Right ventricle myocardium superior (tissue), 1 donor: ENCODE results near the gene DUSP18. TPM values are rescaled to one million over a fixed set of nuclear protein-coding genes. Genes with fewer than 3 reads are reported as not detected.
"Not testable (repeated sequence)": the region's sequence is repeated elsewhere in the genome, so short reads cannot be mapped to it uniquely, and the experiment has no call there.

Experiments
- ATAC-seq: fragments of 200-7000 bp; cut with Tn5 transposase; one replicate; pipeline ENCODE4 v1.9.1; 2020; ENCODE audit warnings: mild to moderate bottlenecking; ENCODE audit not compliant: poor library complexity
- DNase-seq: peaks from one replicate; pipeline ENCODE4 v3.0.0-alpha.2; 2020
- intact Hi-C: fragments of 100-400 bp; cut with DNase I; formaldehyde crosslinking; loops from one replicate; pipeline ENCODE4 v1.11.2; 2022
- total RNA-seq: library from RNA; stranded (reverse); fragmentation: NEBNext Ultra II Directional; extraction: Animal tissue kit (Norgen Biotek cat#: 25700); gene quantifications from one replicate; pipeline ENCODE4 v1.2.1, GENCODE V29; 2021
- donor health status: DM: no; HTN: yes; CAD: no; lungs with severe emphysema.

Gene DUSP18
- total RNA-seq, 1 donor from 2014 or later: 2.2 TPM

DNA sequence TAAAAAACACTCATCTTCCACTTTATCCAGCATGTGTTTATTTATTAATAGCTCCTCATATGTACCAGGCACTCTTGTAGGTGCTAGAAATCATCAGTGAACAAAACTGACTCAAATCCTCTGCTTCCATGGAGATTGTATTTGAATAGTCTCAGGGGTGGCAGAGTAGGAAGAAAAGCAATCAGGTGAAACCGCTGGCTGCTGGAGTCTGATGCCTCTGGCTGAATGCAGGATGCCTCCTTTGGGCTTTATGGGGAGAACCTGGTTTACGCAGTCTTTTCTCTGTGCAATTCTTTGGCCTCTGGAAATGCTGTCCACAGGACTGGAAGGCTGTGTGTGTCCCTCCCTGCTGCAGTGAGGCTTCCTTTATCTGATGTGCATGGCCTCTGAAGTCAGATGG lies 14.2 kb upstream of the DUSP18 start:
- no peak for ATAC-seq
- DNase-seq: no peak
- intact Hi-C loops: no loop called here

DNA sequence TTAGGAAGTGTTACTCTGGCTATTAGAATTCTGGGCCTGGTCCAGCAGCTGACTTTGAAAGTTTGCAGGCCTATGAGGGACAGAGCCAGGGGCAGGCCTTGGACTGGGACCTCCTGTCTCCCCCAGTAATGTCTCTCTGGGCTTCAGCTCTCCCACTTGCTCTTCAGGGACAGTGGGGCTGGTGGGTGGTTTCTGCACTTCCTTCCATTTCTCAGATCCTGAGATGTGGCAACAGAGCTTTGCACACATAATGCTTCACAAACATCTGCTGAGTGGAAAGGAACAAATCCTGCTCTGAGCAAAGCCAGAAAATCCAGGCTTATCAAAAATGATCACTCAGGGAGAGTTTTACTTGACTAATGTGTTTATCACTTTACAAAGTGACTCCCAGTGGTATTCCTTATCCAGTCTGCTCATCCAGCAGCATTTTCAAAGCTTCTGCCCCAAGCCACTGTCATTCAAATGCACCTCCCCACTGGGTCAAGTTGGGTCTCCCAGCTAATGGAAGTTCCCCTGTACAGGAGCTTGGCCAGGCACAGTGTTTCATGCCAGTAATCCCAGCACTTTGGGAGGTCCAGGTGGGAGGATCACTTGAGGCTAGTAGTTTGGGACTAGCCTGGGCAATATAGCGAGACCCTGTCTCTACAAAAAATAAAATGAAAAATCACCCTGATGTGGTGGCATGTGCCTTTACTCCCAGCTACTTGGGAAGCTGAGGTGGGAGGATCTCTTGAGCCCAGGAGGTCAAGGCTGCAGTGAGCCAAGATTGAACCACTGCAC lies 13.5 kb upstream of the DUSP18 start:
- no peak for DNase-seq
- intact Hi-C loops: no loop called here
- peak; percentile 41 for ATAC-seq

DNA sequence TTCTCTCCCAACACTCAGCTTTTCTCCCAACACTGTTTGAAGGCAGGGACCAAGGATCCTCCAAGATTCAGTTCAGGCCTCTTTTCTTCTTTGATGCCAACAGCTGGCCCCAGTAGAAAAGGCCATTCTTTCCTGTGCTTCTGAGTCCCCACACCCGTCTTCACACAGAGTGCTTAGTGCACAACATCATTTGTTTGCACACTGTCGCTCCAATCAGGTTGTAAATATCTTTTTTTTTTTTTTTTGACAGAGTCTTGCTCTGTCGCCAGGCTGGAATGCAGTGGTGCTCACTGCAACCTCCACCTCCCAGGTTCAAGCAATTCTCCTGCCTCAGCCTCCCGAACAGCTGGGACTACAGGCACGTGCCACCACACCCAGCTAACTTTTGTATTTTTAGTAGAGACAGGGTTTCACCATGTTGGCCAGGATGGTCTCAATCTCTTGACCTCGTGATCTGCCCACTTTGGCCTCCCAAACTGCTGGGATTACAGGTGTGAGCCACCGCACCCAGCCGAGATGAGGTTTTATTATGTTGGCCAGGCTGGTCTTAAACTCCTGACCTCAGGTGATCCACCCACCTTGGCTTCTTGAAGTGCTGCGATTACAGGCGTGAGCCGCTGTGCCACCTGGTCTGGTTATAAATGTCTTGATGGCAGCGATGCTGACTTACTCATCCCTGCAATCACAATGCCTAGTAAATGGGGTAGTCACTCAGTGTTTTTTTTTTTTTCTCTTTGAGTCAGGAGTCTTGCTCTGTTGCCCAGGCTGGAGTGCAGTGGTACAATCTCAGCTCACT lies 12.4 kb upstream of the DUSP18 start:
- ATAC-seq, DNase-seq, intact Hi-C loops: not testable (repeated sequence)

DNA sequence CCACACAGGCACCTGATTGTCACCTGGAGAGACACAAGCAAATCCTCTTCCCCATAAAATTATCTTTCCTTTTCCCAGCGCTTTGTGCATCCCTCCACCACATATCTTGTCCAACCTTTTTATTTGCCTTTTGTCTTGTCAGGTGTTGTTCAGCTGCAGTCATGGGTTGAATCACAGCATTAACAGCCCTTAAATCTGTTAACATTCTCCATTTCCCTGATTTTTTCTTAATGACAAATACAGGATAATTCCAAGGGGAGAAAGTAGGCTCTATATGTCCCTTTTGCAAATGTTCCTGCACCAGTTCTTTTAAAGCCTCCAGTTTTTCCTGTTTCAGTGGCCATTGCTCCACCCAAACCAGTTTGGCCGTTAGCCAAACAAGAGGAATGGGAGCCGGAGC lies 8.9 kb upstream of the DUSP18 start:
- intact Hi-C loops, ATAC-seq, DNase-seq: not testable (repeated sequence)

- no peak for ATAC-seq
- DNase-seq: no peak
- intact Hi-C loops: no loop called here
These were observed 7.8 kb upstream of the DUSP18 start for GRCh38 chr22:30675436-30675835.

GRCh38 chr22:30674482-30674881 lies 6.8 kb upstream of the DUSP18 start:
- DNase-seq: no peak
- no peak for ATAC-seq
- intact Hi-C loops: no loop called here

DNA sequence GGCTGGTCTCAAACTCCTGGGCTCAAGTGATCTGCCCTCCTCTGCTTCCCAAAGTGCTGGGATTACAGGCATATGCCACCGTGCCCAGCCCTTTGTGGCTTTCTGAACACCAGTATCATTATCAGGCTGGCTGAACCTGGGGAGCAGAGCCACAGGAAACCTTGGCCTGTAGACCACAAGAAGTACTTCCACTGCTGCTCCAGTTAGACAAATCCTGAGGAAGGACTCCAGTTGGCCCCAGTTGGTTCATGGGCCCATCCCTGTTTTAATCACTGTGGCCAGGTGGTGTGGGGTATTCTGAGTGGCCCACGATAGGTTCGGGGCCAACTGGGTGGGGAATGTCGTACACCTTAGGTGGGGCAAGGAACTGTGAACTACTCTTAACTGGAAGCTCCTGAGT lies 5.5 kb upstream of the DUSP18 start:
- ATAC-seq (no peak), DNase-seq (no peak)
- intact Hi-C loops: no loop called here

- intact Hi-C loops: no loop called here
- DNase-seq (no peak), ATAC-seq (no peak)
These were observed 3.4 kb upstream of the DUSP18 start for GRCh38 chr22:30671071-30671470.

DNA sequence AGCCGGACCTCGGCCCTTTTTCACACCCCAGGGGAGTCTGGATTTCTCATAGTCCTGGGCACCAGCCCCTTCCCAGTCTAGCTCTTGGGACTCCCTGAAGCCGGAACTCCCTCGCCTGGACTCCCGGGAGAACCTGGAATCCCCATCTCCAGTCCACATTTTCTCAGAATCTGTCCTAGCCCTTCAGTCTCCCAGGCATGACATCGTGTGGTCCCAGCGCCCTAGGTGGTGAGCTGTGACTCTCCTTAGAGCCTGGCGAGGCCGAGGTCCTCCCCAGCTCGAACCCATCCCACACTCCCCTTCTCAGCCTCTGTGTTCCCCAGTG lies 673 bp upstream of the DUSP18 start:
- no peak for ATAC-seq
- DNase-seq: no peak
- intact Hi-C loops: no loop called here

DNA sequence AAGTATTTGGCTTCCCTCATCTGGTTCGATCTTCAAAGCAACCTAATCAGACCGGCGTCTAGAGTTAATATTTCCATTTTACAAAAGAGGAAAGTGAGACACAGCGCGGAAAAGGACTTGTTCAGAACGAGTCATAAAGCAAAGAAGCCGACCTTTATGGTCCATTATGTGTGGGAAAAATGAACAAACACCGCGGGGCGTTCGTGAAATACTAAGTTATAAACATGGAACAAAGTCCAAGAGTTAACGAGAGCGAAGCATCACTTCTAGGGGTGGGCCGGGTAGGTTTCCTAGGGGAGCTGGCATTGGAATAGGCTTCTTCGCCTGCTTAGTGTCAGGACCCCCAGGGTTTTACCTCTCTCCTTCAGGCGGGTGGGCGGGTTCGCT lies 575 bp downstream of the DUSP18 start:
- intact Hi-C loops: no loop called here
- no peak for ATAC-seq
- DNase-seq: no peak

- intact Hi-C loops: no loop called here
- no peak for ATAC-seq
These were observed 1.9 kb downstream of the DUSP18 start for GRCh38 chr22:30665786-30666185.

GRCh38 chr22:30665266-30665665 lies 2.4 kb downstream of the DUSP18 start:
- no peak for ATAC-seq
- intact Hi-C loops: no loop called here

More at GRCh38 chr22:30665786-30666185, 1.9 kb downstream of the DUSP18 start:
- no peak for DNase-seq

GRCh38 chr22:30664798-30665197 lies 2.9 kb downstream of the DUSP18 start:
- DNase-seq (no peak), ATAC-seq (no peak)
- intact Hi-C loops: no loop called here

More at GRCh38 chr22:30665266-30665665, 2.4 kb downstream of the DUSP18 start:
- DNase-seq: no peak

GRCh38 chr22:30662040-30662439 lies 5.6 kb downstream of the DUSP18 start:
- intact Hi-C loops: no loop called here
- ATAC-seq: no peak
- DNase-seq: no peak

DNA sequence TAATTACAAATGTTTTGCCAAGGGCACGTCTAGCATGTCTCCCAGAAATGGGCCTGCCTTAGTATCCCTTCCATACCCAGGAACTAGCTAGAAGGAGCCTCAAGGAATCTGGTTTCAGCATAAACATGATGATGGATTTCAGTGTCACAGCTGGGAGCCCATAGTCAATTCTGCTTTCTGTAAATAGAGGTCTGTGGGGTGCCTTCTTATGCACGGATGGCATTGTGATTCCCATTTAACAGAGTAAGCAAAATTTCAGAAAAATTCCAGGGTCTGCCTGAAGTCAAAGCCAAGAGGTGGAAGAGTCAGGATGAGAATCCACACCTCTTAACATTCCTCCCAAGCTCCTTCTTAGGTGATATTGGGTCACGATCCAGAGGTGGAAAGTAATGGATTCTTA lies 12.1 kb downstream of the DUSP18 start:
- intact Hi-C loops: no loop called here
- ATAC-seq (no peak), DNase-seq (no peak)

DNA sequence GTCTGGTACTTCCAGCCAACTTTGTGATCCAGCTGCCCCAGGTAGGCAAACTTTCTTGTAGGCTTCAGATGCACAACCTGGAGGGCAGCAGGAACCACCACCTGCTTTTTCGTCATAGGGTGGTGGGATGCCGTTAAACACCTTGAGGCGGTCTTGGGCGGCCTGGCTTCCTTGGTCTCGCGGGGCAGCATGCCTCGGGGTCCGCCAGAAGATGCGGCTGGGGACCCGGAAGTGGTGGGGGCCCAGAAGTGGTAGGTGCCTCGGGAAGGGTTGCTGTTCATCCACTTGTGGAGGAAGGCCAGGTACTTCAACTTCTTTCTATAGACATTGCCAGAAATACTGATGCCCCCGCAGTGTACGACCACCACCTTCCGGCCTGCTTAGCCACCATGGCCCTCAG lies 13.3 kb downstream of the DUSP18 start:
- DNase-seq (no peak), ATAC-seq (no peak)
- intact Hi-C loops: no loop called here

DNA sequence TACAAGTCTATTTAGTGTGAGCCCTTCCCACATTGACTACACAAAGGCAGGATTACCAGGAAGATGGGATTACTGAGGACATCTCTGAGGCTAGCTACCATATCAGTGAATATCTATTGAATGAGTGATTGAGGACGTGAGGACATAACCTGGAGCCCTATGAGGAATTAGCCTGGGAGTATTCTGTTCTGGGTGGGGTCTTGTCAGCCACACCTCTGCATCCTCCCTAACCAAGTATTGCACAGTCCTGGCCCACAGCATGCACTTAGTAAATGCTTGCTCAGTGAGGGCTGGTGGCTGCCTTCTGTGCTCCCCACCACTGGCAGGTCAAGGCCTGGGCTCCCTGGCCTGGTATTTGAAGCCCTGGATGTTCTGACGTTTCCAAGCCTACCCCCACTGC lies 14.8 kb downstream of the DUSP18 start:
- intact Hi-C loops: no loop called here
- ATAC-seq (no peak), DNase-seq (no peak)

DNA sequence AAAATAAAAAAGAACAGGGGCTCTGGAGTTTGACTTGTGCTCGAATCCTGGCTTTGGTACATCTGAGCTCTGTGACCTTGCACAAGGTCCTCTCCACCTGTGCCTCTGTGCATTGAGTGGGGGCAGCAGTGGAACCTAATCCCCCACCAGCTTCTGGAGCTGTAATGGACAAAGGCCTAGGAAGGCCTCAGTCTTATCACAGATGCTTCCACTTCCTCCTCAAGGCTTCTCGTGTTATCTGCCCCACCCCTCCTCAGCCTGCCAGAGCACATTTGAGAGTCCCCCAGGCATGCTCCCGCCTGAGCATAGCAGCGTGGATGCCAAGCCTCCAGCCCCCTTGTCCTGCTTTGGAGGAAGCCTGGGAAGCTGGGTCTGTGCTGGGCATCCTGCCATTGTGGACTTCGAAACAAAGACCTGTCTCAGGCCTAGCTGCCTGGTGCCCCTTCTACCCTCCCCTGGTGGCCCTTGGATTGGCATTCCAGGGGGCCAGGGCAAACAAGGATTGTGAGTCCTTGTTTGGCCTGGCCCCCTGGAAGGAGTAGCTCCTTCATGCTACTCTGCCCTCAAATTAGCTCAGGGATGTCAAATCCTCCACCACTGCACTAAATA lies 17.1 kb downstream of the DUSP18 start:
- no peak for ATAC-seq
- no peak for DNase-seq
- intact Hi-C loops: no loop called here

DNA sequence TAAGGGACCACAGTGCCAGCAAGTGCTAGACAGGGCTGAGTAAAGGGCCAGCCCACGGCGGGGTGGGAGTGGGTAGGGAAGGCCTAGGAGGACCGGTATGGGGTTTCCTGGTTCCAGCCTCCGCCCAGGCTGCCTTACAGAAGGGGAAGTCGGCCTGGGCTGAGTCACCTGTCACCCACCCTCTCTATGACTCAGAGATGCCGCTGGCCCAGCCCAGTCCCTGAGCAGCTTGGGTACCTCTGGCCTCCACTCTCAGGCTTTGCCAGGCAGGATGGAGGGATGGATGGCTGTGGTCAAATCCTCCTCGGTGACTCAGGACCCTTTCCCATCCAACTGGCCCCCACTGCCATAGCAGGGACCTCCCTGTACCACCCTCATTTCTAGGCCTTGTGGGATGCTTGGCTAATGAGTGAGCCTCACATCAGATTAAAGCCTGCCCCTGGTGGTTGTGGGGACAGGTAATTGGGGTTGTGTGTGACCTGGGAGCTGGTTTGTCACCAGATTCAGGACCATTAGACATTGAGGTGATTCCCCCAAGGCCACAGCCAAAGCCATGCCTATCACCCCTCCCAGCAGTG lies 18.2 kb downstream of the DUSP18 start:
- DNase-seq (peak; percentile 48), ATAC-seq (peak; percentile 34)
- intact Hi-C loops: no loop called here

DNA sequence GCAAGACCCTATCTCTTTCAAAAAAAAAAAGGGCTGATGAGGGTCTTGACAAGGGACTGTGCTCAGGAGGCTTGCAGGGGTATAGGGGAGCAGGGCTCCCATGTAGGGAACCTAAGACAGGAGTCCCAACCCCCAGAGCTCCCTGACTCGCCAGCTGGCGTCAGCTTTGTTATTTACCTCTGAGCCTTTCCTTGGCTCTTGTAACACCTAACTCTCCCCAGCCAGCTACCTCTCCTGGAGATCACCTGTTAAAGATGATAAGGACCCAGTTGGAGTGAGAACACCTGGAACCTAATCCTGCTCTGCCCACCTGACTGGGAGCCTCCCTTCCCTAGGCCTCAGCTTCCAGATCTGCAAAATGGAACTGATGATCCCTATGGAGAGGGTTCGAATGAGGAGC lies 18.9 kb downstream of the DUSP18 start:
- ATAC-seq: no peak
- intact Hi-C loops: no loop called here

More for the DNA sequence above, 18.9 kb downstream of the DUSP18 start:
- no peak for DNase-seq
